Left lung (tissue), 10 donors: ENCODE results near the gene SMIM20. TPM values are rescaled to one million over a fixed set of nuclear protein-coding genes. Genes with fewer than 3 reads are reported as not detected.

ENCODE experiments used
- ATAC-seq: fragments of 200-7000 bp; cut with Tn5 transposase; one replicate; pipeline ENCODE4 v1.9.1; 2020; ENCODE audit warnings: moderate library complexity
- DNase-seq, 4 donors: peaks; one replicate each; pipeline ENCODE4 v3.0.0-alpha.2; 2013 to 2020
- H3K27ac ChIP-seq, 2 donors: fragments of 200-600 bp; sonication (generic) in 1 of 2; one replicate each; pipeline versions ENCODE4 v1.5.0 to v1.8.0; 2020 to 2021
- H3K27me3 ChIP-seq, 2 donors: fragments of 200-600 bp; sonication (generic) in 1 of 2; one replicate each; pipeline versions ENCODE4 v1.5.0 to v1.8.0; 2020 to 2021
- H3K36me3 ChIP-seq, 2 donors: fragments of 200-600 bp; sonication (generic) in 1 of 2; one replicate each; pipeline versions ENCODE4 v1.5.0 to v1.8.0; 2020 to 2021
- H3K4me1 ChIP-seq, 2 donors: fragments of 200-600 bp; one replicate each; pipeline ENCODE4 v1.8.0; 2021
- H3K4me3 ChIP-seq, 2 donors: fragments of 200-600 bp; sonication (generic) in 1 of 2; one replicate each; pipeline versions ENCODE4 v1.5.0 to v1.8.0; 2020 to 2021; ENCODE audit warnings: mild to moderate bottlenecking in 1 of 2
- H3K9me3 ChIP-seq, 2 donors: fragments of 200-600 bp; sonication (generic) in 1 of 2; one replicate each; pipeline versions ENCODE4 v1.5.0 to v1.8.0; 2020 to 2021
- CTCF ChIP-seq, 2 donors: fragments of 200-600 bp; sonication (generic) in 1 of 2; IDR thresholded peaks; one replicate each; pipeline versions ENCODE4 v1.5.0 to v1.8.0; 2021; ENCODE audit warnings: antibody characterized with exemption in 2 of 2
- intact Hi-C, 2 donors: fragments of 100-400 bp; cut with DNase I; formaldehyde crosslinking; loops; one replicate each; pipeline versions ENCODE4 v1.11.2 to v1.14.2; 2022
- polyA plus RNA-seq, 6 donors: library from polyadenylated mRNA; unstranded; fragments of 120-200 nt; gene quantifications; one replicate each; pipeline ENCODE4 v1.2.1, GENCODE V29; 2013; ENCODE audit not compliant: insufficient read length in 6 of 6
- total RNA-seq, 2 donors: library from RNA; stranded (reverse); fragmentation: NEBNext Ultra II Directional; extraction: Animal tissue kit (Norgen Biotek cat#: 25700); gene quantifications; one replicate each; pipeline ENCODE4 v1.2.1, GENCODE V29; 2021
- donor health status: DM: no; HTN: yes; CAD: no.
- donor health status: DM: no; HTN: no; CAD: no.

Gene SMIM20
- total and polyA plus RNA-seq, 8 donors = 20.1 to 48.6 (median 41.7) TPM

- ATAC-seq (no peak), DNase-seq (no peak)
- Histone ChIP-seq H3K4me3 (no peak overlapping the region), H3K36me3 (no peaks in the 10 kb centered on the region), H3K9me3 (no peaks in the 10 kb centered on the region), H3K27me3 (no peaks in the 10 kb centered on the region), H3K27ac (no peak overlapping the region), H3K4me1 (peaks cover 0 to 6% of the 10 kb centered on the region in 2 donors)
- TF ChIP-seq CTCF (IDR thresholded peaks at IDR 0.05) = no peak
- intact Hi-C loops = no loop called here
Measured at GRCh38 chr4:25870081-25870480, 43.9 kb upstream of the SMIM20 start.

GRCh38 chr4:25872851-25873631, 41.0 kb upstream of the SMIM20 start:
- ATAC-seq (no peak), DNase-seq (no peak)
- H3K4me1 ChIP-seq = peaks cover 0 to 2% of the 10 kb centered on the region in 2 donors
- no peaks in the 10 kb centered on the region for H3K36me3 ChIP-seq
- no peak for TF ChIP-seq CTCF (IDR thresholded peaks at IDR 0.05)
- intact Hi-C loops = no loop called here
- no peaks in the 10 kb centered on the region for H3K27me3 ChIP-seq
- H3K9me3 ChIP-seq = no peaks in the 10 kb centered on the region
- no peak overlapping the region for H3K4me3 ChIP-seq
- no peak overlapping the region for H3K27ac ChIP-seq

- ATAC-seq = peak; percentile 70
- Histone ChIP-seq H3K9me3 (no peaks in the 10 kb centered on the region), H3K4me3 (no peak overlapping the region), H3K4me1 (peaks cover 0 to 2% of the 10 kb centered on the region in 2 donors), H3K27ac (no peak overlapping the region), H3K36me3 (no peaks in the 10 kb centered on the region), H3K27me3 (no peaks in the 10 kb centered on the region)
- intact Hi-C loops = no loop called here
- no peak for DNase-seq
- no peak for TF ChIP-seq CTCF (IDR thresholded peaks at IDR 0.05)
Measured at GRCh38 chr4:25873632-25874129, 40.3 kb upstream of the SMIM20 start.

- no peak for TF ChIP-seq CTCF (IDR thresholded peaks at IDR 0.05)
- H3K4me3 ChIP-seq = no peak overlapping the region
- DNase-seq (no peak), ATAC-seq (no peak)
- H3K36me3 ChIP-seq = no peaks in the 10 kb centered on the region
- no peak overlapping the region for H3K27ac ChIP-seq
- H3K9me3 ChIP-seq = no peaks in the 10 kb centered on the region
- H3K27me3 ChIP-seq = no peaks in the 10 kb centered on the region
- peaks cover 0 to 2% of the 10 kb centered on the region in 2 donors for H3K4me1 ChIP-seq
- intact Hi-C loops = no loop called here
Measured at GRCh38 chr4:25874655-25875054, 39.4 kb upstream of the SMIM20 start.

GRCh38 chr4:25875281-25875745, 38.7 kb upstream of the SMIM20 start:
- no peak for DNase-seq
- H3K27ac ChIP-seq = no peak overlapping the region

More at GRCh38 chr4:25875281-25875745, 38.7 kb upstream of the SMIM20 start:
- intact Hi-C loops = no loop called here
- no peak for TF ChIP-seq CTCF (IDR thresholded peaks at IDR 0.05)
- peaks cover 0 to 2% of the 10 kb centered on the region in 2 donors for H3K4me1 ChIP-seq
- no peaks in the 10 kb centered on the region for H3K36me3 ChIP-seq
- H3K4me3 ChIP-seq = no peak overlapping the region
- no peaks in the 10 kb centered on the region for H3K9me3 ChIP-seq
- H3K27me3 ChIP-seq = no peaks in the 10 kb centered on the region
- ATAC-seq = no peak
